Transverse colon (tissue), 4 donors: ENCODE results near the gene BAZ2A. TPM values are rescaled to one million over a fixed set of nuclear protein-coding genes. Genes with fewer than 3 reads are reported as not detected.
A peak's percentile ranks its signal among the peaks of the same experiment; 100 is the strongest.

Source experiments
- DNase-seq: peaks from one replicate; pipeline ENCODE4 v3.0.0-alpha.2; 2019
- H3K27ac ChIP-seq, 4 donors: fragments of 200-600 bp; sonication (generic); 2 replicates each; pipeline ENCODE4 v1.5.1; 2016 to 2018; ENCODE audit warnings: inconsistent platforms in 4 of 4
- H3K27me3 ChIP-seq: fragments of 200-600 bp; sonication (generic); 2 replicates; pipeline ENCODE4 v1.5.1; 2017; ENCODE audit warnings: inconsistent platforms
- H3K36me3 ChIP-seq, 4 donors: fragments of 200-600 bp; sonication (generic); 2 replicates each; pipeline ENCODE4 v1.5.1; 2017 to 2019; ENCODE audit warnings: inconsistent platforms in 4 of 4
- H3K4me1 ChIP-seq, 4 donors: fragments of 200-600 bp; sonication (generic); 2 replicates each; pipeline ENCODE4 v1.5.1; 2017 to 2020; ENCODE audit warnings: inconsistent platforms in 4 of 4
- H3K4me3 ChIP-seq, 4 donors: fragments of 200-600 bp; sonication (generic); 1 replicate in 1 of 4; 2 replicates in 3 of 4; pipeline versions ENCODE4 v1.5.1 to v1.6.1; 2017 to 2019; ENCODE audit warnings: inconsistent platforms in 4 of 4
- H3K9me3 ChIP-seq, 2 donors: fragments of 200-600 bp; sonication (generic); 2 replicates each; pipeline ENCODE4 v1.5.1; 2017 to 2019; ENCODE audit warnings: inconsistent platforms in 2 of 2
- EP300 ChIP-seq: sonication (generic); formaldehyde crosslinking; IDR thresholded peaks from one replicate; pipeline ENCODE4 v1.6.1; 2017; ENCODE audit warnings: antibody characterized with exemption, low read depth
- POLR2A ChIP-seq: fragments of 450-650 bp; IDR thresholded peaks from one replicate; pipeline ENCODE4 v1.6.1; 2016; ENCODE audit warnings: antibody characterized with exemption, mild to moderate bottlenecking, moderate library complexity
- POLR2AphosphoS5 ChIP-seq, 3 donors: sonication (generic); formaldehyde crosslinking; IDR thresholded peaks; one replicate each; pipeline ENCODE4 v1.6.1; 2016; ENCODE audit warnings: antibody characterized with exemption in 3 of 3
- WGBS, 2 donors: methylation state at CpG; one replicate each; pipeline ENCODE4 v1.1.5; 2018; ENCODE audit warnings: low coverage in 1 of 2; 5-methylcytosine and 5-hydroxymethylcytosine counted together
- in situ Hi-C, 4 donors: fragments of 200-750 bp; cut with MboI; loops; one replicate each; pipeline versions ENCODE4 v1.15.0 to v1.15.1; 2017; ENCODE audit warnings: low sequenced_read_pairs in 3 of 4, low pct_ligation_motif_present in 1 of 4, low pct_unique_long_range_greater_than_20kb in 1 of 4
- intact Hi-C: fragments of 100-400 bp; cut with DNase I; formaldehyde crosslinking; loops from one replicate; pipeline ENCODE4 v1.15.1; 2023; ENCODE audit warnings: low total_unique reads
- total RNA-seq, 4 donors: library from RNA; depleted of rRNA; stranded (reverse); fragments of >200 nt; gene quantifications; one replicate each; pipeline ENCODE4 v1.1.0, GENCODE V29; 2016
- TF ChIP-seq, protein P1 (sequence below), 5 experiments: fragments of 200-600 bp in 3 of 5; fragments of 450-650 bp in 2 of 5; sonication (generic) in 3 of 5; IDR thresholded peaks; 1 replicate in 2 of 5; 2 replicates in 3 of 5; pipeline ENCODE4 v1.5.1; 2016 to 2017; ENCODE audit warnings: antibody characterized with exemption in 5 of 5, inconsistent platforms in 3 of 5, mild to moderate bottlenecking in 2 of 5, moderate library complexity in 1 of 5

Gene BAZ2A
- total RNA-seq, 4 donors from 2014 or later: 108 to 261 (median 124) TPM

DNA sequence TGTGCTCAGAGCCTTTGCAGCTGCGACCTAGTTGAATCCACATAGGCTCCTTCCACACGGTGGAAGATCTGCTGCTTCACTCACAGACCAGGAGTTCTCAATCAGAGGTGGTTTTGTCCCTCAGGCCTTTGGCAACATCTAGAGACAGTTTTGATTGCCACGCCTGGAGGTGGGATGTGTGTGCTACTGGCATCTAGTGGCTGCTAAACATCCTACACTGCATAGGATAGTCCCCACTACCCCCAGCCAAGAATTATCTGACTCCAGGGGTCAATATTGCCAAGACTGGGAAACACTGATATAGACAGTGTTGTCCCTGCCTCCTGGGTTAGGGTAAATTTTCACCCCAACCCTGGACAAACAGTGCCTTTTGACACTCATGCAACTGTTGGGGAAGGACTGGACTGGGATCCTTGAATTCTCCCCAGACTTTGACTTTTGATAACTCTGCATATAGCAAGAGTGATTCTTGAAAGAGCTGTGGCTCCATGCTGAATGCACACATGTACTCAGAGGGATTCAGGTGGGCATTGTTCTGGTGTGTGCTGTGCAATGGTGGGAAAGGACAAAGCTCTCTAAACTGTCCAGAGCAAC lies 39.8 kb downstream of the BAZ2A start:
- Histone ChIP-seq H3K4me1 (peaks cover 0 to 8% (median 6%) of the 10 kb centered on the region in 4 donors), H3K27me3 (no peaks in the 10 kb centered on the region), H3K9me3 (no peaks in the 10 kb centered on the region), H3K36me3 (peaks cover 0 to 18% (median 8%) of the 10 kb centered on the region in 4 donors), H3K27ac (no peak overlapping the region), H3K4me3 (no peak overlapping the region)
- in situ Hi-C loops: no loop called here
- intact Hi-C loops: no loop called here
- WGBS, 2 donors: 55% methylated on average over 3 of the region's 3 CpGs; no CpG with 5 or more reads in 1 of the 2 donors
- DNase-seq: no peak
- no peak for TF ChIP-seq POLR2A
- TF ChIP-seq POLR2AphosphoS5 (IDR thresholded peaks at IDR 0.05): no peak
- TF ChIP-seq, protein P1, sequence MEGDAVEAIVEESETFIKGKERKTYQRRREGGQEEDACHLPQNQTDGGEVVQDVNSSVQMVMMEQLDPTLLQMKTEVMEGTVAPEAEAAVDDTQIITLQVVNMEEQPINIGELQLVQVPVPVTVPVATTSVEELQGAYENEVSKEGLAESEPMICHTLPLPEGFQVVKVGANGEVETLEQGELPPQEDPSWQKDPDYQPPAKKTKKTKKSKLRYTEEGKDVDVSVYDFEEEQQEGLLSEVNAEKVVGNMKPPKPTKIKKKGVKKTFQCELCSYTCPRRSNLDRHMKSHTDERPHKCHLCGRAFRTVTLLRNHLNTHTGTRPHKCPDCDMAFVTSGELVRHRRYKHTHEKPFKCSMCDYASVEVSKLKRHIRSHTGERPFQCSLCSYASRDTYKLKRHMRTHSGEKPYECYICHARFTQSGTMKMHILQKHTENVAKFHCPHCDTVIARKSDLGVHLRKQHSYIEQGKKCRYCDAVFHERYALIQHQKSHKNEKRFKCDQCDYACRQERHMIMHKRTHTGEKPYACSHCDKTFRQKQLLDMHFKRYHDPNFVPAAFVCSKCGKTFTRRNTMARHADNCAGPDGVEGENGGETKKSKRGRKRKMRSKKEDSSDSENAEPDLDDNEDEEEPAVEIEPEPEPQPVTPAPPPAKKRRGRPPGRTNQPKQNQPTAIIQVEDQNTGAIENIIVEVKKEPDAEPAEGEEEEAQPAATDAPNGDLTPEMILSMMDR (IDR thresholded peaks at IDR 0.05): peak in 3 of 5 experiments; percentile 7 to 29 (median 21)
- no peak for TF ChIP-seq EP300

DNA sequence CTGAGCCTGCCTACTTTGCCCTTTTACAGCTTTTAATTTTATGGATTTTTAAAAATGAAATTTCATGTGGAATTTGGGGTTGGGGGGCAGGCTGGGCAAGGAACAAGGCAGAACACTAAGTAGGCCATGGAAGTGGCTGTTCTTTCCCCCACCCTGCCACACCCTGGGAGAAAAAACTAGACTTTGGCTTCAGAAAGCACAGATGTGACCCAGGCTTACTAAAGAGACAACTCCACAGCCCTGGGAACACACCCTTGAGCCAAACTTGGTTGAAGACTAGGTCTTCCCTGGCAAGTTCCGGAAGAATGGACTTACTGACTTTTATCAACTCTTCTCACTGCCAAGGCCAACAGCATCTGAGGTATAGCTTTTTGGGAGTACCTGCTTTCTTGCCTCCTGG lies 40.3 kb downstream of the BAZ2A start:
- intact Hi-C loops (no loop called here), in situ Hi-C loops (no loop called here)
- Histone ChIP-seq H3K4me3 (no peak overlapping the region), H3K36me3 (peaks cover 0 to 18% (median 8%) of the 10 kb centered on the region in 4 donors), H3K27ac (no peak overlapping the region), H3K27me3 (no peaks in the 10 kb centered on the region), H3K9me3 (no peaks in the 10 kb centered on the region), H3K4me1 (peaks cover 0 to 8% (median 6%) of the 10 kb centered on the region in 4 donors)
- WGBS, 2 donors: 73% methylated on average over 1 of the region's 1 CpG; no CpG with 5 or more reads in 1 of the 2 donors
- no peak for TF ChIP-seq EP300
- TF ChIP-seq POLR2AphosphoS5 (IDR thresholded peaks at IDR 0.05): no peak
- TF ChIP-seq POLR2A: no peak
- TF ChIP-seq, protein P1 (IDR thresholded peaks at IDR 0.05): no peak
- DNase-seq: no peak

DNA sequence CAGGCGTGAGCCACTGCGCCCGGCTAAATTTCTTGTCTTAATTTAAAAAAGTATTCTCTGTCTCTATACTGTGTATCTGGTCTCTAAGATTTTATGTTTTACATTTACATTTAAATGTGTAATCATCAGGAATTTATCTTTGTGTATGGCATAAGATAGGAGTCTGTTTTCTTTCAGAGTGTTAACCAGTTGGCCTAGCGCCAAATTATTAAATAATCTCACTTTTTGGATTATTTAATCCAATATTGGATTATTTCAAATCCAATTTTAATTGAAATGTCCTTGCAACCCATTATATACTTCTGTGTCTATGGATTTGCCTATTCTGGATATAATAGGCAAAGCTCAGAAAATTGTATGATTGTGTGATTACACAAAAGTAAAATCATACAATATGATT lies 45.0 kb downstream of the BAZ2A start:
- Histone ChIP-seq H3K27ac (no peak overlapping the region), H3K4me1 (peaks cover 0 to 8% (median 5%) of the 10 kb centered on the region in 4 donors), H3K9me3 (no peaks in the 10 kb centered on the region), H3K4me3 (no peak overlapping the region), H3K27me3 (no peaks in the 10 kb centered on the region), H3K36me3 (peaks cover 0 to 18% (median 8%) of the 10 kb centered on the region in 4 donors)
- intact Hi-C loops (no loop called here), in situ Hi-C loops (no loop called here)
- DNase-seq: no peak
- WGBS, 2 donors: 88 to 92% methylated on average over 3 to 4 of the region's 4 CpGs
- TF ChIP-seq, protein P1 (IDR thresholded peaks at IDR 0.05): no peak
- no peak for TF ChIP-seq POLR2A

DNA sequence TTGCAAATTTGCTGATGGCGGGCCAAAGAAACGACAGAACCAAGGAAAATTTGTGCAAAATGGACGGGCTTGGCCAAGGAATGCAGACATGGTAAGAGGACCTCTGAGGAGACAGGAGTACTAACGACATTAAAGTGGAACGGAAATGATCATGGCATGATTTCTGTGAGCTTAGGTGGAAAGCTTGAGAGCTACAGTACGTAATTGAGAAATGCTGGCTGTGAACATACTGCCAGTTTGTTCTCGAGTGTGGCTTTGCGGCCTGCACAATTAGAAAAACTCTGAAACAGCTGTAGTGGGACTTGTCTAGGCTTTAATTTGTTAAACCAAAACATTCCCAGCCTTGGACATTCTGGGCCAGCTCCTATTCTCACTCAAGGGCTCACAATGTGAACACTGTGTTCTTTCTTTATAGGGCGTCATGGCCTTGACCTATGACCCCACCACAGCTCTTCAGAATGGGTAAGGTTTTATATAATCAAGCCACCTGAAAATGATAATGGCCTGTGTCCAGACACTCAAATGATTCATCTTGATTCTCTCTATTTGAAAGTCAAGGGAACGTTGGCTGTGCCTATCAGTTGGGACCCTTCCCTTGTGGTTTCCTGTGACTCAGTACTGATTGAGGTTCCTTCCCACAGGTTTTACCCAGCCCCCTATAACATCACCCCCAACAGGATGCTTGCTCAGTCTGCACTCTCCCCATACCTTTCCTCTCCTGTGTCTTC lies 48.5 kb downstream of the BAZ2A start:
- no peaks in the 10 kb centered on the region for H3K4me1 ChIP-seq
- no peak for DNase-seq
- TF ChIP-seq, protein P1 (IDR thresholded peaks at IDR 0.05): no peak
- H3K27me3 ChIP-seq: no peaks in the 10 kb centered on the region
- intact Hi-C loops (no loop called here), in situ Hi-C loops (no loop called here)
- WGBS, 2 donors: 76 to 80% methylated on average over 5 to 10 of the region's 10 CpGs
- H3K9me3 ChIP-seq: no peaks in the 10 kb centered on the region
- peaks cover 0 to under 1% (median 0%) of the 10 kb centered on the region in 4 donors for H3K36me3 ChIP-seq
- no peak overlapping the region for H3K4me3 ChIP-seq
- H3K27ac ChIP-seq: no peak overlapping the region
